PC-9 (cell line): ENCODE measurements around the gene PALS1. TPM values are rescaled to one million over a fixed set of nuclear protein-coding genes. Genes with fewer than 3 reads are reported as not detected.
A peak's percentile ranks its signal among the peaks of the same experiment; 100 is the strongest.

Source experiments
- BruUV-seq: library from RNA; stranded (reverse); fragments of 400-500 nt; replicated peaks from 2 replicates; lab custom pipeline; 2021; lab: Mats Ljungman, UMichigan
- CTCF ChIA-PET: fragments of 300-600 bp; sonication (Branson Sonifier 250); formaldehyde crosslinking; loops from one replicate; lab custom pipeline; 2022; ENCODE audit warnings: antibody characterized with exemption; lab: Charles Lee
- POLR2A ChIA-PET: fragments of 300-600 bp; sonication (Branson Sonifier 250); formaldehyde crosslinking; loops from one replicate; lab custom pipeline; 2022; ENCODE audit warnings: antibody characterized with exemption; ENCODE audit not compliant: unreplicated experiment; lab: Charles Lee
- DNase-seq, 2 experiments: peaks; one replicate each; pipeline versions ENCODE4 v3.0.0 to v3.0.0-alpha.2; 2015 to 2022; ENCODE audit warnings: mixed read lengths in 1 of 2
- H2AFZ ChIP-seq: fragments of 200-600 bp; sonication (generic); 2 replicates; pipeline ENCODE4 v1.8.1; 2017; ENCODE audit warnings: antibody characterized with exemption
- H3F3A ChIP-seq: fragments of 200-600 bp; sonication (generic); 2 replicates; pipeline ENCODE4 v1.8.1; 2017; ENCODE audit warnings: antibody characterized with exemption, mild to moderate bottlenecking, low read depth; ENCODE audit not compliant: insufficient read depth
- H3K27ac ChIP-seq: fragments of 200-600 bp; sonication (generic); 2 replicates; pipeline ENCODE4 v1.6.1; 2016; ENCODE audit warnings: mixed run types
- H3K27me3 ChIP-seq: fragments of 200-600 bp; sonication (generic); 2 replicates; pipeline ENCODE4 v1.6.1; 2016; ENCODE audit warnings: low read depth, mixed run types; ENCODE audit not compliant: insufficient read depth
- H3K36me3 ChIP-seq: fragments of 200-600 bp; sonication (generic); 2 replicates; pipeline ENCODE4 v1.6.1; 2016; ENCODE audit warnings: low read depth, mixed run types
- H3K4me1 ChIP-seq: fragments of 200-600 bp; sonication (generic); replicated peaks from 2 replicates; pipeline ENCODE4 v1.6.1; 2016; ENCODE audit warnings: mixed run types; ENCODE audit not compliant: insufficient read depth
- H3K4me2 ChIP-seq: fragments of 200-600 bp; sonication (generic); 2 replicates; pipeline ENCODE4 v1.6.1; 2017; ENCODE audit warnings: mixed run types
- H3K4me3 ChIP-seq: fragments of 200-600 bp; sonication (generic); 2 replicates; pipeline ENCODE4 v1.6.1; 2016; ENCODE audit warnings: mixed run types
- H3K79me2 ChIP-seq: fragments of 200-600 bp; sonication (generic); 2 replicates; pipeline ENCODE4 v1.6.1; 2017; ENCODE audit warnings: low read depth, mixed run types
- H3K9me2 ChIP-seq: fragments of 200-600 bp; sonication (generic); 2 replicates; pipeline ENCODE4 v1.8.1; 2017; ENCODE audit warnings: mild to moderate bottlenecking; ENCODE audit not compliant: insufficient read depth
- H3K9me3 ChIP-seq: fragments of 200-600 bp; sonication (generic); 2 replicates; pipeline ENCODE4 v1.8.1; 2016; ENCODE audit warnings: low read depth; ENCODE audit not compliant: insufficient read depth
- H4K20me1 ChIP-seq: fragments of 200-600 bp; sonication (generic); 2 replicates; pipeline ENCODE4 v1.8.1; 2017; ENCODE audit not compliant: insufficient read depth
- CTCF ChIP-seq: fragments of 200-600 bp; sonication (generic); conservative IDR thresholded peaks from 2 replicates; pipeline ENCODE4 v1.6.1; 2017; ENCODE audit warnings: mixed run types, antibody characterized with exemption, mild to moderate bottlenecking, moderate library complexity
- EZH2 ChIP-seq: fragments of 200-600 bp; sonication (generic); IDR thresholded peaks from 2 replicates; pipeline ENCODE4 v1.8.0; 2017; ENCODE audit warnings: antibody characterized with exemption, low read depth
- intact Hi-C: fragments of 100-400 bp; cut with micrococcal nuclease; formaldehyde crosslinking; loops from one replicate; pipeline ENCODE4 v1.10.0; 2022; ENCODE audit not compliant: unreplicated experiment
- total RNA-seq: library from RNA; stranded (reverse); gene quantifications from 2 replicates; pipeline ENCODE4 v1.2.3, GENCODE V29; 2021

PALS1 gene
- total RNA-seq, 1 experiment from 2014 or later = 94.7 TPM

- intact Hi-C loops = no loop called here
- H2AFZ ChIP-seq = no peak overlapping the region
Observed at GRCh38 chr14:67218126-67218525, 23.1 kb upstream of the PALS1 start.

GRCh38 chr14:67221248-67221981 is 19.8 kb upstream of the PALS1 start:
- no peaks in the 10 kb centered on the region for H3K9me3 ChIP-seq
- peaks cover 20% of the 10 kb centered on the region for H3F3A ChIP-seq
- POLR2A ChIA-PET = interaction anchor here (0.7 to 1.4 kb wide), 4 partner anchors 29 to 205 kb away, joined by 4 to 18 read pairs (median 5); no protein-coding TSS in a partner anchor
- CTCF ChIA-PET = no interaction called here
- H3K36me3 ChIP-seq = no peaks in the 10 kb centered on the region
- peak overlapping the region; percentile 53 for H3K4me2 ChIP-seq
- peaks cover 24% of the 10 kb centered on the region for H3K4me1 ChIP-seq
- H2AFZ ChIP-seq = no peak overlapping the region
- H3K4me3 ChIP-seq = no peak overlapping the region
- no peaks in the 10 kb centered on the region for H4K20me1 ChIP-seq
- peak overlapping the region; percentile 33; the same call in 1 of the 2 replicates for H3K27ac ChIP-seq
- no TSS peak for BruUV-seq
- H3K27me3 ChIP-seq = no peaks in the 10 kb centered on the region
- intact Hi-C loops = loop anchor here (1.0 kb wide), 3 partner anchors 20 to 54 kb away; partner anchors contain the start of gene PALS1
- H3K9me2 ChIP-seq = no peaks in the 10 kb centered on the region
- TF ChIP-seq CTCF (no peak), EZH2 (no peak)
- DNase-seq = peak; percentile 24 to 97
- H3K79me2 ChIP-seq = no peaks in the 10 kb centered on the region

More at GRCh38 chr14:67218126-67218525, 23.1 kb upstream of the PALS1 start:
- Histone ChIP-seq H3K4me3 (no peak overlapping the region), H3K4me2 (no peak overlapping the region), H3K79me2 (no peaks in the 10 kb centered on the region), H3K36me3 (no peaks in the 10 kb centered on the region), H3F3A (peaks cover 20% of the 10 kb centered on the region), H3K27me3 (no peaks in the 10 kb centered on the region), H3K9me3 (no peaks in the 10 kb centered on the region), H3K4me1 (peaks cover 24% of the 10 kb centered on the region), H4K20me1 (no peaks in the 10 kb centered on the region), H3K27ac (no peak overlapping the region), H3K9me2 (no peaks in the 10 kb centered on the region)
- ChIA-PET CTCF (no interaction called here), POLR2A (no interaction called here)
- BruUV-seq = no TSS peak
- no peak for TF ChIP-seq EZH2
- TF ChIP-seq CTCF = no peak
- DNase-seq = no peak

- intact Hi-C loops = loop anchor here (1.0 kb wide), 3 partner anchors 19 to 55 kb away; partner anchors contain the start of gene PALS1
- DNase-seq = no peak
- no peaks in the 10 kb centered on the region for H3K9me3 ChIP-seq
- POLR2A ChIA-PET = interaction anchor here (0.7 to 1.4 kb wide), 4 partner anchors 30 to 205 kb away, joined by 4 to 18 read pairs (median 5); no protein-coding TSS in a partner anchor
- TF ChIP-seq EZH2 (no peak), CTCF (no peak)
- CTCF ChIA-PET = no interaction called here
- peaks cover 20% of the 10 kb centered on the region for H3F3A ChIP-seq
- no peaks in the 10 kb centered on the region for H3K36me3 ChIP-seq
- H3K9me2 ChIP-seq = no peaks in the 10 kb centered on the region
- H3K27ac ChIP-seq = peak overlapping the region; percentile 33; the same call in 1 of the 2 replicates
- no peak overlapping the region for H3K4me3 ChIP-seq
- BruUV-seq = no TSS peak
- H3K79me2 ChIP-seq = no peaks in the 10 kb centered on the region
- no peaks in the 10 kb centered on the region for H4K20me1 ChIP-seq
- no peak overlapping the region for H2AFZ ChIP-seq
- H3K4me1 ChIP-seq = peaks cover 24% of the 10 kb centered on the region
- H3K27me3 ChIP-seq = no peaks in the 10 kb centered on the region
- H3K4me2 ChIP-seq = peak overlapping the region; percentile 53
Observed at GRCh38 chr14:67221982-67222328, 19.3 kb upstream of the PALS1 start.
